Endothelial cell (in vitro differentiated cells): ENCODE measurements around the gene NLK. TPM values are rescaled to one million over a fixed set of nuclear protein-coding genes. Genes with fewer than 3 reads are reported as not detected.
A peak's percentile ranks its signal among the peaks of the same experiment; 100 is the strongest.
"Not testable (repeated sequence)": the region's sequence is repeated elsewhere in the genome, so short reads cannot be mapped to it uniquely, and the experiment has no call there.

Source experiments
- DNase-seq: peaks from one replicate; pipeline ENCODE4 v3.0.0; 2021; ENCODE audit warnings: low spot score
- H3K27ac Mint-ChIP-seq: one replicate; pipeline ENCODE4 v1.8.0; 2021; ENCODE audit warnings: mixed read lengths, inconsistent platforms; ENCODE audit not compliant: unreplicated experiment
- H3K27me3 Mint-ChIP-seq: one replicate; pipeline ENCODE4 v1.8.0; 2021; ENCODE audit warnings: mild to moderate bottlenecking, moderate library complexity, mixed read lengths, inconsistent platforms; ENCODE audit not compliant: unreplicated experiment
- H3K36me3 Mint-ChIP-seq: one replicate; pipeline ENCODE4 v1.8.0; 2021; ENCODE audit warnings: mild to moderate bottlenecking, low read depth, mixed read lengths, inconsistent platforms; ENCODE audit not compliant: unreplicated experiment
- H3K4me1 Mint-ChIP-seq: one replicate; pipeline ENCODE4 v1.8.0; 2021; ENCODE audit warnings: mild to moderate bottlenecking, mixed read lengths, inconsistent platforms; ENCODE audit not compliant: unreplicated experiment
- H3K4me3 Mint-ChIP-seq: one replicate; pipeline ENCODE4 v1.8.0; 2021; ENCODE audit warnings: mild to moderate bottlenecking, mixed read lengths, inconsistent platforms; ENCODE audit not compliant: unreplicated experiment
- H3K9me3 Mint-ChIP-seq: one replicate; pipeline ENCODE4 v1.8.0; 2021; ENCODE audit warnings: mixed read lengths, inconsistent platforms; ENCODE audit not compliant: unreplicated experiment
- CTCF ChIP-seq: fragments of 200-600 bp; sonication (generic); IDR thresholded peaks from one replicate; pipeline ENCODE4 v1.5.0; 2021; ENCODE audit warnings: antibody characterized with exemption; ENCODE audit not compliant: unreplicated experiment
- total RNA-seq: library from RNA; stranded (reverse); fragmentation: NEBNext Ultra II Directional; extraction: Animal tissue kit (Norgen Biotek cat#: 25700); gene quantifications from one replicate; pipeline ENCODE4 v1.2.1, GENCODE V29; 2021; ENCODE audit not compliant: unreplicated experiment

The NLK gene
- total RNA-seq, 1 donor from 2014 or later, result 53.7 TPM

GRCh38 chr17:28185658-28186057 is 143.2 kb downstream of the NLK start:
- Mint-ChIP-seq H3K27ac (no peak overlapping the region), H3K36me3 (peaks cover 30% of the 10 kb centered on the region), H3K4me3 (peak overlapping the region; percentile 53), H3K4me1 (peaks cover 45% of the 10 kb centered on the region), H3K27me3 (no peaks in the 10 kb centered on the region), H3K9me3 (no peaks in the 10 kb centered on the region)
- no peak for DNase-seq
- no peak for TF ChIP-seq CTCF

- not testable (repeated sequence) for H3K9me3 Mint-ChIP-seq, DNase-seq, H3K27me3 Mint-ChIP-seq, H3K27ac Mint-ChIP-seq
- H3K4me3 Mint-ChIP-seq, result peak overlapping the region; percentile 67
- H3K36me3 Mint-ChIP-seq, result peaks cover 27% of the 10 kb centered on the region
- peaks cover 48% of the 10 kb centered on the region for H3K4me1 Mint-ChIP-seq
Measured at GRCh38 chr17:28186472-28186871, 144.0 kb downstream of the NLK start.

- no peak for TF ChIP-seq CTCF
- no peaks in the 10 kb centered on the region for H3K27me3 Mint-ChIP-seq
- no peaks in the 10 kb centered on the region for H3K9me3 Mint-ChIP-seq
- no peak overlapping the region for H3K4me3 Mint-ChIP-seq
- peaks cover 30% of the 10 kb centered on the region for H3K36me3 Mint-ChIP-seq
- DNase-seq, result no peak
- H3K4me1 Mint-ChIP-seq, result peaks cover 42% of the 10 kb centered on the region
- no peak overlapping the region for H3K27ac Mint-ChIP-seq
Measured at GRCh38 chr17:28187931-28188330, 145.5 kb downstream of the NLK start.

- no peak for DNase-seq
- H3K36me3 Mint-ChIP-seq, result peaks cover 32% of the 10 kb centered on the region
Measured at GRCh38 chr17:28188841-28189263, 146.4 kb downstream of the NLK start.

GRCh38 chr17:28189667-28190066 is 147.2 kb downstream of the NLK start:
- Mint-ChIP-seq H3K36me3 (peaks cover 26% of the 10 kb centered on the region), H3K4me1 (peaks cover 57% of the 10 kb centered on the region), H3K27me3 (peaks cover 1% of the 10 kb centered on the region), H3K27ac (peak overlapping the region; percentile 65), H3K9me3 (no peaks in the 10 kb centered on the region), H3K4me3 (no peak overlapping the region)
- DNase-seq, result no peak
- no peak for TF ChIP-seq CTCF

More at GRCh38 chr17:28188841-28189263, 146.4 kb downstream of the NLK start:
- no peak overlapping the region for H3K27ac Mint-ChIP-seq
- H3K9me3 Mint-ChIP-seq, result no peaks in the 10 kb centered on the region
- TF ChIP-seq CTCF, result no peak
- H3K27me3 Mint-ChIP-seq, result peaks cover 1% of the 10 kb centered on the region
- H3K4me3 Mint-ChIP-seq, result peak overlapping the region; percentile 48
- peaks cover 49% of the 10 kb centered on the region for H3K4me1 Mint-ChIP-seq
